Suprapubic skin (tissue), 4 donors: ENCODE results near the gene GFPT2. TPM values are rescaled to one million over a fixed set of nuclear protein-coding genes. Genes with fewer than 3 reads are reported as not detected.

Experiments used
- DNase-seq, 2 donors: peaks; one replicate each; pipeline ENCODE4 v3.0.0-alpha.2; 2019; ENCODE audit warnings: low spot score in 2 of 2
- H3K27ac ChIP-seq: fragments of 200-600 bp; sonication (generic); one replicate; pipeline ENCODE4 v1.5.1; 2019
- H3K27me3 ChIP-seq: fragments of 200-600 bp; sonication (generic); one replicate; pipeline ENCODE4 v1.5.1; 2019
- H3K36me3 ChIP-seq: fragments of 200-600 bp; sonication (generic); one replicate; pipeline ENCODE4 v1.5.1; 2019
- H3K4me1 ChIP-seq: fragments of 200-600 bp; sonication (generic); one replicate; pipeline ENCODE4 v1.5.1; 2019
- H3K4me3 ChIP-seq: fragments of 200-600 bp; sonication (generic); one replicate; pipeline ENCODE4 v1.5.1; 2019; ENCODE audit warnings: mild to moderate bottlenecking
- H3K9me3 ChIP-seq: fragments of 200-600 bp; sonication (generic); one replicate; pipeline ENCODE4 v1.5.1; 2019
- EP300 ChIP-seq: sonication (generic); formaldehyde crosslinking; IDR thresholded peaks from one replicate; pipeline ENCODE4 v1.6.1; 2017; ENCODE audit warnings: antibody characterized with exemption
- POLR2A ChIP-seq, 2 donors: fragments of 450-650 bp; IDR thresholded peaks; one replicate each; pipeline ENCODE4 v1.6.1; 2017; ENCODE audit warnings: antibody characterized with exemption in 2 of 2, mild to moderate bottlenecking in 2 of 2, moderate library complexity in 2 of 2
- POLR2AphosphoS5 ChIP-seq, 3 donors: sonication (generic); formaldehyde crosslinking; IDR thresholded peaks; one replicate each; pipeline ENCODE4 v1.6.1; 2017; ENCODE audit warnings: antibody characterized with exemption in 3 of 3
- WGBS: methylation state at CpG from one replicate; pipeline ENCODE4 v1.1.5; 2018; 5-methylcytosine and 5-hydroxymethylcytosine counted together
- total RNA-seq, 4 donors: library from RNA; depleted of rRNA; stranded (reverse); fragments of >200 nt; gene quantifications; one replicate each; pipeline ENCODE4 v1.1.0, GENCODE V29; 2016
- TF ChIP-seq, protein P1 (sequence below), 2 donors: fragments of 200-600 bp in 1 of 2; fragments of 450-650 bp in 1 of 2; sonication (generic) in 1 of 2; IDR thresholded peaks; one replicate each; pipeline ENCODE4 v1.5.1; 2016 to 2019; ENCODE audit warnings: antibody characterized with exemption in 2 of 2, mild to moderate bottlenecking in 1 of 2, moderate library complexity in 1 of 2

Gene GFPT2
- total RNA-seq, 4 donors from 2014 or later = 2.9 to 6.9 (median 4.3) TPM

DNA sequence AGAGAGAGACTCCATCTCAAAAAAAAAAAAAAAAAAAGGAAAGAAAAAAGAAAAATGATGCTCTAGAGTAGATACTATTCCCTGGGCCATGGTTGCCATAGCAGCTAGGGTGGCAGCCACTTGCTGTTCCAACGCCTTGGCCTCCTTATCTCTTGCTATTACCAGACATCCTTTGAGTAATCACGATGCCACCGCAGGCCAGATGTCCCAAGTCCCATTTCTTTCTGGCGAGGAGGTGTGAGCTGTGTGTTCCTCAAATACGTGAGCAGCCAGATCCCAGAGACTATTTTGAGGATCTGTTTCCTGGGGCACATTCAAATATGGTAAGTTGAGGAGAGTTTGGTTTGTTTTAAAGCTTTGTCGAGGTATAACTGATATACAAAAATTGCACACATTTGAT, 23.4 kb upstream of the GFPT2 start:
- H3K36me3 ChIP-seq = no peaks in the 10 kb centered on the region
- H3K4me3 ChIP-seq = no peak overlapping the region
- TF ChIP-seq POLR2A (IDR thresholded peaks at IDR 0.05) (no peak), EP300 (no peak), POLR2AphosphoS5 (IDR thresholded peaks at IDR 0.05) (no peak)
- TF ChIP-seq, protein P1, sequence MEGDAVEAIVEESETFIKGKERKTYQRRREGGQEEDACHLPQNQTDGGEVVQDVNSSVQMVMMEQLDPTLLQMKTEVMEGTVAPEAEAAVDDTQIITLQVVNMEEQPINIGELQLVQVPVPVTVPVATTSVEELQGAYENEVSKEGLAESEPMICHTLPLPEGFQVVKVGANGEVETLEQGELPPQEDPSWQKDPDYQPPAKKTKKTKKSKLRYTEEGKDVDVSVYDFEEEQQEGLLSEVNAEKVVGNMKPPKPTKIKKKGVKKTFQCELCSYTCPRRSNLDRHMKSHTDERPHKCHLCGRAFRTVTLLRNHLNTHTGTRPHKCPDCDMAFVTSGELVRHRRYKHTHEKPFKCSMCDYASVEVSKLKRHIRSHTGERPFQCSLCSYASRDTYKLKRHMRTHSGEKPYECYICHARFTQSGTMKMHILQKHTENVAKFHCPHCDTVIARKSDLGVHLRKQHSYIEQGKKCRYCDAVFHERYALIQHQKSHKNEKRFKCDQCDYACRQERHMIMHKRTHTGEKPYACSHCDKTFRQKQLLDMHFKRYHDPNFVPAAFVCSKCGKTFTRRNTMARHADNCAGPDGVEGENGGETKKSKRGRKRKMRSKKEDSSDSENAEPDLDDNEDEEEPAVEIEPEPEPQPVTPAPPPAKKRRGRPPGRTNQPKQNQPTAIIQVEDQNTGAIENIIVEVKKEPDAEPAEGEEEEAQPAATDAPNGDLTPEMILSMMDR (IDR thresholded peaks at IDR 0.05) = no peak
- H3K27me3 ChIP-seq = no peaks in the 10 kb centered on the region
- H3K9me3 ChIP-seq = no peaks in the 10 kb centered on the region
- DNase-seq = no peak
- no peak overlapping the region for H3K27ac ChIP-seq
- peaks cover 7% of the 10 kb centered on the region for H3K4me1 ChIP-seq
- WGBS = 79% methylated on average over 6 of the region's 6 CpGs

GRCh38 chr5:180375955-180376354, 22.8 kb upstream of the GFPT2 start:
- Histone ChIP-seq H3K4me1 (peaks cover 7% of the 10 kb centered on the region), H3K36me3 (no peaks in the 10 kb centered on the region), H3K27me3 (no peaks in the 10 kb centered on the region), H3K4me3 (no peak overlapping the region), H3K27ac (no peak overlapping the region), H3K9me3 (no peaks in the 10 kb centered on the region)
- DNase-seq = no peak
- no peak for TF ChIP-seq EP300
- TF ChIP-seq POLR2A (IDR thresholded peaks at IDR 0.05) = no peak
- TF ChIP-seq, protein P1 (IDR thresholded peaks at IDR 0.05) = no peak
- no peak for TF ChIP-seq POLR2AphosphoS5 (IDR thresholded peaks at IDR 0.05)
- 79% methylated on average over 8 of the region's 8 CpGs for WGBS

GRCh38 chr5:180375291-180375690, 22.2 kb upstream of the GFPT2 start:
- no peak overlapping the region for H3K27ac ChIP-seq
- no peaks in the 10 kb centered on the region for H3K9me3 ChIP-seq
- H3K36me3 ChIP-seq = no peaks in the 10 kb centered on the region
- H3K27me3 ChIP-seq = no peaks in the 10 kb centered on the region
- no peak for DNase-seq
- H3K4me1 ChIP-seq = peaks cover 7% of the 10 kb centered on the region
- TF ChIP-seq EP300 (no peak), POLR2A (IDR thresholded peaks at IDR 0.05) (no peak), POLR2AphosphoS5 (IDR thresholded peaks at IDR 0.05) (no peak)
- TF ChIP-seq, protein P1 (IDR thresholded peaks at IDR 0.05) = no peak
- no peak overlapping the region for H3K4me3 ChIP-seq
- 90% methylated on average over 9 of the region's 9 CpGs for WGBS

DNA sequence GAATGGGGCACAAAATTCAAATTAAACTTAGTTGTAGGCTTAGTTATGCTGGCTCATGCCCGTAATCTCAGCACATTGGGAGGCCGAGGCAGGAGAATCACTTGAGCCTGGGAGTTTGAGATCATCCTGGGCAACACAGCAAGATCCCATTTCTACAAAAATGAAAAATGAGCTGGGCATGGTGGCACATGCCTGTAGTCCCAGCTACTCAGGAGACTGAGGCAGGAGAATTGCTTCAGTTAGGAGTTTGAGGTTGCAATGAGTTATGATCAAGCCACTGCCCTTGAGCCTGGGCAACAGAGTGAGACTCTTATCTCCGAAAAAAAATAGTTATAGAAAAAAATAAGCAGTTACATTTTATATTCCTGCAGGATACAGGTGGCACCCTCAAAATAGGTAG, 20.7 kb upstream of the GFPT2 start:
- no peak overlapping the region for H3K4me3 ChIP-seq
- 99% methylated on average over 3 of the region's 3 CpGs for WGBS
- TF ChIP-seq, protein P1 (IDR thresholded peaks at IDR 0.05) = no peak
- TF ChIP-seq EP300 (no peak), POLR2AphosphoS5 (IDR thresholded peaks at IDR 0.05) (no peak), POLR2A (IDR thresholded peaks at IDR 0.05) (no peak)
- H3K27me3 ChIP-seq = no peaks in the 10 kb centered on the region
- H3K36me3 ChIP-seq = no peaks in the 10 kb centered on the region
- H3K4me1 ChIP-seq = peaks cover 7% of the 10 kb centered on the region
- DNase-seq = no peak
- no peaks in the 10 kb centered on the region for H3K9me3 ChIP-seq
- no peak overlapping the region for H3K27ac ChIP-seq

GRCh38 chr5:180373454-180373853, 20.3 kb upstream of the GFPT2 start:
- 85% methylated on average over 5 of the region's 5 CpGs for WGBS
- Histone ChIP-seq H3K4me1 (peaks cover 6% of the 10 kb centered on the region), H3K27me3 (no peaks in the 10 kb centered on the region), H3K4me3 (no peak overlapping the region), H3K36me3 (no peaks in the 10 kb centered on the region), H3K27ac (no peak overlapping the region), H3K9me3 (no peaks in the 10 kb centered on the region)
- no peak for TF ChIP-seq POLR2AphosphoS5 (IDR thresholded peaks at IDR 0.05)
- TF ChIP-seq, protein P1 (IDR thresholded peaks at IDR 0.05) = no peak
- no peak for TF ChIP-seq POLR2A (IDR thresholded peaks at IDR 0.05)
- no peak for TF ChIP-seq EP300
- no peak for DNase-seq
